Measurements from ENCODE around the gene D2HGDH.

DNA sequence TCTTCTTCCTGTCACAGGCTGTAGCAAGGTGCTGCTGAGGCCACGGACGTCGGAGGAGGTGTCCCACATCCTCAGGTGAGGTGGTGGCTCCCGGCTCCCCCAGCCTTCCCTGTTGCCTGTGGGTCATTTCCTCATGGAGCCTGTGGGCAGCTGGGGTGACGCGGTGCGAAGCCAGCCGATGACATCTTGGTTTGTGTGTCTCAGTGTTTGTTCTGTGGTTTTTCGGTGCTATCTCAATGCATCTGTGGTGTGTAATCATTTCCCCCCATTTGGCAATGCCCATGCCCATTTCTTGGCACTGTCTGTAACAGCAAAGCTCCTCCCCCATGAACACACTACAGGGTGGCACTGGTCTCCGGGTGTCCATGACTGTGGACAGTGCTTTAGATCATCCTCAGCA is 6.6 kb downstream of the D2HGDH start:
- TF ChIP-seq POLR2AphosphoS5 (IDR thresholded peaks at IDR 0.05; ENCODE audit: low read depth, low read length) (no peak), POLR2A (IDR thresholded peaks at IDR 0.05; ENCODE audit: low read depth, low read length) (no peak)
